Tibial artery (tissue), 4 donors: ENCODE measurements around the gene NRSN2.
"Not testable (repeated sequence)": the region's sequence is repeated elsewhere in the genome, so short reads cannot be mapped to it uniquely, and the experiment has no call there.

Experiments
- DNase-seq, 2 donors: peaks; one replicate each; pipeline ENCODE4 v3.0.0-alpha.2; 2019
- H3K27ac ChIP-seq, 2 donors: fragments of 200-600 bp; sonication (generic) in 1 of 2; 1 replicate in 1 of 2; 2 replicates in 1 of 2; pipeline ENCODE4 v1.5.1; 2018 to 2019; ENCODE audit warnings: mild to moderate bottlenecking in 1 of 2
- H3K27me3 ChIP-seq, 2 donors: fragments of 200-600 bp; sonication (generic) in 1 of 2; one replicate each; pipeline versions ENCODE4 v1.5.1 to v1.6.0; 2016 to 2019
- H3K36me3 ChIP-seq, 3 donors: fragments of 200-600 bp; sonication (generic) in 2 of 3; one replicate each; pipeline ENCODE4 v1.5.1; 2016 to 2019; ENCODE audit warnings: mild to moderate bottlenecking in 2 of 3
- H3K4me1 ChIP-seq, 4 donors: fragments of 200-600 bp; sonication (generic) in 2 of 4; 1 replicate in 3 of 4; 2 replicates in 1 of 4; pipeline ENCODE4 v1.5.1; 2016 to 2019
- H3K4me3 ChIP-seq, 2 donors: fragments of 200-600 bp; sonication (generic) in 1 of 2; 1 replicate in 1 of 2; 2 replicates in 1 of 2; pipeline ENCODE4 v1.5.1; 2018 to 2019; ENCODE audit warnings: mild to moderate bottlenecking in 2 of 2
- H3K9me3 ChIP-seq, 3 donors: fragments of 200-600 bp; sonication (generic) in 1 of 3; one replicate each; pipeline ENCODE4 v1.5.1; 2016 to 2019
- CTCF ChIP-seq, 2 experiments: fragments of 200-600 bp in 1 of 2; fragments of 450-650 bp in 1 of 2; IDR thresholded peaks; one replicate each; pipeline ENCODE4 v1.5.1; 2017 to 2019; ENCODE audit warnings: antibody characterized with exemption in 2 of 2, mild to moderate bottlenecking in 1 of 2, moderate library complexity in 1 of 2
- intact Hi-C: fragments of 100-400 bp; cut with DNase I; formaldehyde crosslinking; loops from one replicate; pipeline ENCODE4 v1.15.0; 2023; ENCODE audit warnings: low total_unique reads

The NRSN2 gene

GRCh38 chr20:381581-382290 is 34.8 kb downstream of the NRSN2 start:
- peak overlapping the region in 1 of 2 donors; percentile 46 for H3K27ac ChIP-seq

GRCh38 chr20:382291-383115 is 35.6 kb downstream of the NRSN2 start:
- peak overlapping the region in 1 of 2 donors; percentile 68 for H3K4me3 ChIP-seq
- no peak for TF ChIP-seq CTCF (IDR thresholded peaks at IDR 0.05)
- DNase-seq: no peak

More at GRCh38 chr20:381581-382290, 34.8 kb downstream of the NRSN2 start:
- peak; percentile 54 to 77 for DNase-seq
- H3K4me1 ChIP-seq: peaks cover 0 to 18% (median 11%) of the 10 kb centered on the region in 4 donors
- no peak for TF ChIP-seq CTCF (IDR thresholded peaks at IDR 0.05)
- peak overlapping the region; percentile 44 to 68 for H3K4me3 ChIP-seq
- intact Hi-C loops: no loop called here
- H3K9me3 ChIP-seq: no peaks in the 10 kb centered on the region
- no peaks in the 10 kb centered on the region for H3K36me3 ChIP-seq
- no peaks in the 10 kb centered on the region for H3K27me3 ChIP-seq

GRCh38 chr20:383889-384288 is 37.0 kb downstream of the NRSN2 start:
- H3K27ac ChIP-seq: no peak overlapping the region

More at GRCh38 chr20:382291-383115, 35.6 kb downstream of the NRSN2 start:
- Histone ChIP-seq H3K4me1 (peaks cover 0 to 18% (median 11%) of the 10 kb centered on the region in 4 donors), H3K9me3 (no peaks in the 10 kb centered on the region), H3K27ac (no peak overlapping the region), H3K27me3 (no peaks in the 10 kb centered on the region), H3K36me3 (no peaks in the 10 kb centered on the region)
- intact Hi-C loops: no loop called here

GRCh38 chr20:384723-385122 is 37.8 kb downstream of the NRSN2 start:
- no peaks in the 10 kb centered on the region for H3K9me3 ChIP-seq
- H3K27ac ChIP-seq: no peak overlapping the region
- H3K36me3 ChIP-seq: peaks cover 0 to 18% (median 13%) of the 10 kb centered on the region in 3 donors
- H3K4me3 ChIP-seq: no peak overlapping the region
- H3K4me1 ChIP-seq: peaks cover 0 to 18% (median 11%) of the 10 kb centered on the region in 4 donors
- TF ChIP-seq CTCF (IDR thresholded peaks at IDR 0.05): no peak
- H3K27me3 ChIP-seq: no peaks in the 10 kb centered on the region
- intact Hi-C loops: no loop called here
- no peak for DNase-seq

More at GRCh38 chr20:383889-384288, 37.0 kb downstream of the NRSN2 start:
- DNase-seq: no peak
- no peak overlapping the region for H3K4me3 ChIP-seq
- H3K4me1 ChIP-seq: peaks cover 0 to 18% (median 11%) of the 10 kb centered on the region in 4 donors
- intact Hi-C loops: no loop called here
- H3K27me3 ChIP-seq: no peaks in the 10 kb centered on the region
- no peak for TF ChIP-seq CTCF (IDR thresholded peaks at IDR 0.05)
- H3K9me3 ChIP-seq: no peaks in the 10 kb centered on the region
- H3K36me3 ChIP-seq: peaks cover 0 to 11% (median 10%) of the 10 kb centered on the region in 3 donors

- intact Hi-C loops: no loop called here
- peaks cover 0 to 25% (median 13%) of the 10 kb centered on the region in 3 donors for H3K36me3 ChIP-seq
- H3K27ac ChIP-seq: no peak overlapping the region
- H3K4me1 ChIP-seq: peaks cover 0 to 18% (median 11%) of the 10 kb centered on the region in 4 donors
- DNase-seq: no peak
- no peak overlapping the region for H3K4me3 ChIP-seq
- H3K27me3 ChIP-seq: no peaks in the 10 kb centered on the region
- no peak for TF ChIP-seq CTCF (IDR thresholded peaks at IDR 0.05)
- H3K9me3 ChIP-seq: no peaks in the 10 kb centered on the region
Observed at GRCh38 chr20:385448-385847, 38.5 kb downstream of the NRSN2 start.

GRCh38 chr20:386634-387033 is 39.7 kb downstream of the NRSN2 start:
- H3K9me3 ChIP-seq, H3K4me1 ChIP-seq, DNase-seq, H3K4me3 ChIP-seq, H3K27ac ChIP-seq, intact Hi-C loops, H3K27me3 ChIP-seq: not testable (repeated sequence)
- H3K36me3 ChIP-seq: peaks cover 0 to 34% (median 18%) of the 10 kb centered on the region in 3 donors
